ENCODE measurements around the gene BCAR3. TPM values are rescaled to one million over a fixed set of nuclear protein-coding genes. Genes with fewer than 3 reads are reported as not detected.

The BCAR3 gene
- total RNA-seq, 1 donor from 2014 or later = 41.0 TPM

- intact Hi-C loops (cut with DNase I) = no loop called here
- DNase-seq (ENCODE audit: low spot score in 2 of 2) = no peak
- TF ChIP-seq, protein P1, sequence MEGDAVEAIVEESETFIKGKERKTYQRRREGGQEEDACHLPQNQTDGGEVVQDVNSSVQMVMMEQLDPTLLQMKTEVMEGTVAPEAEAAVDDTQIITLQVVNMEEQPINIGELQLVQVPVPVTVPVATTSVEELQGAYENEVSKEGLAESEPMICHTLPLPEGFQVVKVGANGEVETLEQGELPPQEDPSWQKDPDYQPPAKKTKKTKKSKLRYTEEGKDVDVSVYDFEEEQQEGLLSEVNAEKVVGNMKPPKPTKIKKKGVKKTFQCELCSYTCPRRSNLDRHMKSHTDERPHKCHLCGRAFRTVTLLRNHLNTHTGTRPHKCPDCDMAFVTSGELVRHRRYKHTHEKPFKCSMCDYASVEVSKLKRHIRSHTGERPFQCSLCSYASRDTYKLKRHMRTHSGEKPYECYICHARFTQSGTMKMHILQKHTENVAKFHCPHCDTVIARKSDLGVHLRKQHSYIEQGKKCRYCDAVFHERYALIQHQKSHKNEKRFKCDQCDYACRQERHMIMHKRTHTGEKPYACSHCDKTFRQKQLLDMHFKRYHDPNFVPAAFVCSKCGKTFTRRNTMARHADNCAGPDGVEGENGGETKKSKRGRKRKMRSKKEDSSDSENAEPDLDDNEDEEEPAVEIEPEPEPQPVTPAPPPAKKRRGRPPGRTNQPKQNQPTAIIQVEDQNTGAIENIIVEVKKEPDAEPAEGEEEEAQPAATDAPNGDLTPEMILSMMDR (IDR thresholded peaks at IDR 0.05) = no peak
- Histone ChIP-seq H3K9me3 (no peaks in the 10 kb centered on the region), H3K27ac (no peak overlapping the region), H3K27me3 (no peaks in the 10 kb centered on the region), H3K36me3 (no peaks in the 10 kb centered on the region), H3K4me3 (no peak overlapping the region), H3K4me1 (peaks cover 0 to 48% of the 10 kb centered on the region in 2 donors)
Observed at GRCh38 chr1:93600663-93601062, 81.0 kb downstream of the BCAR3 start.

DNA sequence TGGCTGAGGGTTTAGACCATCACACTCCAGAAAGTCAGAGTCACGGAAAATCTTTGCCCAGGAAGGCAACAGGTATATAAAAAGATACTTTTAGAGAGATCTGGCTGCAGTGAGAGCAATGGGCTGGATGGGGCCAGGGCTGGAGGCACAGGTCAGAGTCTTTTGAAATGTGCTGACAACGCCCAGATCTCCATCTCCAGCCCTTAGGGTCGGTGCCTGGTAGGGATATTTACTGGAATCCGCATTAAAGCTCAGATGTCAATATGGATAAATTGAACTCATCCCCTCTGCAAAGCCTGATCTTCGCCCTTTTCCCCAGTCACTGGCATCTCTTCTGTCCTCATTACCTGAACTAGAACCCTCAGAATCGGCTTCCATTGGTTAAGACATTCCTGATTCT is 82.2 kb downstream of the BCAR3 start:
- H3K27me3 ChIP-seq = no peaks in the 10 kb centered on the region
- intact Hi-C loops (cut with DNase I) = no loop called here
- no peak for DNase-seq (ENCODE audit: low spot score in 2 of 2)
- H3K4me3 ChIP-seq = no peak overlapping the region
- no peaks in the 10 kb centered on the region for H3K36me3 ChIP-seq
- peaks cover 0 to 47% of the 10 kb centered on the region in 2 donors for H3K4me1 ChIP-seq
- H3K27ac ChIP-seq = no peak overlapping the region
- TF ChIP-seq, protein P1 (IDR thresholded peaks at IDR 0.05) = no peak
- H3K9me3 ChIP-seq = no peaks in the 10 kb centered on the region

DNA sequence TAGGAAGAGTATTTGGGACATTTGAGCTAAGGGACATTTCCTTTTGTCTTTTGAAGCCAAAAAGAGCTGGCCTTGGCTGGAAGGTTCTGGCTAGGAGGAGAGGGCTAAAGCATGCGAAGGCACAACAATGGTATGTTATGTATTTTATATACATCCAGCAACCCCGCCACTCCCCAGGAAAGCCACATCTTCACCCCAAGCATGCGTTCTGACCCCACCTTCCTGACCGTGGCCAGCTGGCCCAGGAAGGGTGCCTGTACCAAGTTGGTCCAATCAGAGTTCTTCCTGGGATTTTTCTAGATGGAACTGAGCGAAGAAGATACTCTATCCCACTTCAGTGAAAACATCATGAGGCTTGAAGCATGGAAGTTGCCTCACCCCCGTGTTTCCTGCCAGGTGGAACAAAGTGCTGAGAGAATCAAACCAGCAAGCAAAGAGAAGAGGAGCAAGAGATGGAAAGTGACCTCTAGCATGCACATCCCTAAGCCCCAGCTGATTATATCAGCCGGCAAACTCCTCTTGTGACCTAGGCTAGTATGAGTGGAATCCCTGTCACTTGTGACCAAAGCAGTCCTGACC is 82.7 kb downstream of the BCAR3 start:
- Histone ChIP-seq H3K27me3 (no peaks in the 10 kb centered on the region), H3K9me3 (no peaks in the 10 kb centered on the region), H3K4me1 (peaks cover 0 to 51% of the 10 kb centered on the region in 2 donors), H3K36me3 (no peaks in the 10 kb centered on the region), H3K4me3 (no peak overlapping the region), H3K27ac (peak overlapping the region in 1 of 2 donors; percentile 53)
- no peak for DNase-seq (ENCODE audit: low spot score in 2 of 2)
- TF ChIP-seq, protein P1 (IDR thresholded peaks at IDR 0.05) = no peak
- intact Hi-C loops (cut with DNase I) = no loop called here

- Histone ChIP-seq H3K4me3 (no peak overlapping the region), H3K27ac (peak overlapping the region in 1 of 2 donors; percentile 53), H3K36me3 (no peaks in the 10 kb centered on the region), H3K4me1 (peaks cover 0 to 52% of the 10 kb centered on the region in 2 donors), H3K9me3 (no peaks in the 10 kb centered on the region), H3K27me3 (no peaks in the 10 kb centered on the region)
- intact Hi-C loops (cut with DNase I) = no loop called here
- DNase-seq (ENCODE audit: low spot score in 2 of 2) = no peak
- TF ChIP-seq, protein P1 (IDR thresholded peaks at IDR 0.05) = no peak
Observed at GRCh38 chr1:93598396-93598795, 83.2 kb downstream of the BCAR3 start.

GRCh38 chr1:93597709-93598108 is 83.9 kb downstream of the BCAR3 start:
- TF ChIP-seq, protein P1 (IDR thresholded peaks at IDR 0.05) = no peak
- Histone ChIP-seq H3K27me3 (no peaks in the 10 kb centered on the region), H3K27ac (peak overlapping the region in 1 of 2 donors; percentile 25), H3K36me3 (no peaks in the 10 kb centered on the region), H3K9me3 (no peaks in the 10 kb centered on the region), H3K4me1 (peaks cover 0 to 57% of the 10 kb centered on the region in 2 donors), H3K4me3 (no peak overlapping the region)
- no peak for DNase-seq (ENCODE audit: low spot score in 2 of 2)
- intact Hi-C loops (cut with DNase I) = no loop called here
